Osteocyte (in vitro differentiated cells): ENCODE data around the gene EGLN2. TPM values are rescaled to one million over a fixed set of nuclear protein-coding genes. Genes with fewer than 3 reads are reported as not detected.

Experiments used
- DNase-seq: peaks from one replicate; pipeline ENCODE4 v3.0.0; 2021; ENCODE audit warnings: mixed read lengths; ENCODE audit not compliant: unreplicated experiment; ENCODE audit errors: extremely low spot score
- H3K27ac Mint-ChIP-seq: one replicate; pipeline ENCODE4 v1.8.0; 2021; ENCODE audit warnings: mild to moderate bottlenecking, mixed read lengths; ENCODE audit not compliant: unreplicated experiment
- H3K27me3 Mint-ChIP-seq: one replicate; pipeline ENCODE4 v1.8.0; 2021; ENCODE audit warnings: mixed read lengths; ENCODE audit not compliant: unreplicated experiment
- H3K36me3 Mint-ChIP-seq: one replicate; pipeline ENCODE4 v1.8.0; 2021; ENCODE audit warnings: mixed read lengths; ENCODE audit not compliant: unreplicated experiment
- H3K4me1 Mint-ChIP-seq: one replicate; pipeline ENCODE4 v1.8.0; 2021; ENCODE audit warnings: mixed read lengths; ENCODE audit not compliant: unreplicated experiment
- H3K4me3 Mint-ChIP-seq: one replicate; pipeline ENCODE4 v1.8.0; 2021; ENCODE audit warnings: mild to moderate bottlenecking, moderate library complexity, mixed read lengths; ENCODE audit not compliant: unreplicated experiment
- H3K9me3 Mint-ChIP-seq: one replicate; pipeline ENCODE4 v1.8.0; 2021; ENCODE audit warnings: mixed read lengths; ENCODE audit not compliant: unreplicated experiment
- CTCF ChIP-seq: fragments of 200-600 bp; sonication (generic); IDR thresholded peaks from 2 replicates; pipeline ENCODE4 v1.5.0; 2021; ENCODE audit warnings: antibody characterized with exemption, mild to moderate bottlenecking, moderate library complexity
- total RNA-seq: library from RNA; stranded (reverse); gene quantifications from 2 replicates; pipeline ENCODE4 v1.2.1, GENCODE V29; 2021

Gene EGLN2
- total RNA-seq, 1 donor from 2014 or later = 104 TPM

GRCh38 chr19:40776932-40777644 is 21.9 kb upstream of the EGLN2 start:
- DNase-seq = peak; percentile 93

GRCh38 chr19:40777645-40777936 is 21.4 kb upstream of the EGLN2 start:
- H3K27ac Mint-ChIP-seq = peak overlapping the region; percentile 99
- H3K4me3 Mint-ChIP-seq = peak overlapping the region; percentile 89
- no peak for TF ChIP-seq CTCF
- no peak for DNase-seq
- no peaks in the 10 kb centered on the region for H3K27me3 Mint-ChIP-seq
- H3K36me3 Mint-ChIP-seq = peaks cover 4% of the 10 kb centered on the region
- no peaks in the 10 kb centered on the region for H3K9me3 Mint-ChIP-seq
- H3K4me1 Mint-ChIP-seq = peaks cover 24% of the 10 kb centered on the region

More at GRCh38 chr19:40776932-40777644, 21.9 kb upstream of the EGLN2 start:
- Mint-ChIP-seq H3K4me3 (peak overlapping the region; percentile 89), H3K27ac (peak overlapping the region; percentile 99), H3K36me3 (peaks cover 2% of the 10 kb centered on the region), H3K27me3 (no peaks in the 10 kb centered on the region), H3K9me3 (no peaks in the 10 kb centered on the region), H3K4me1 (peaks cover 24% of the 10 kb centered on the region)
- TF ChIP-seq CTCF = no peak

GRCh38 chr19:40777937-40778705 is 20.9 kb upstream of the EGLN2 start, which contains the start of gene RAB4B:
RAB4B (plus strand) TSS chr19:40778247; CDS start chr19:40778376, 129 bp downstream.
- Mint-ChIP-seq H3K36me3 (peaks cover 4% of the 10 kb centered on the region), H3K4me3 (peak within 1 kb of the TSS; percentile 89), H3K9me3 (no peaks in the 10 kb centered on the region), H3K27ac (peak within 1 kb of the TSS; percentile 99), H3K4me1 (peaks cover 24% of the 10 kb centered on the region), H3K27me3 (no peaks in the 10 kb centered on the region)
- peak; percentile 100 for DNase-seq
- TF ChIP-seq CTCF = no peak

- no peak for DNase-seq
- no peak for TF ChIP-seq CTCF
- Mint-ChIP-seq H3K27ac (peak overlapping the region; percentile 99), H3K27me3 (no peaks in the 10 kb centered on the region), H3K4me1 (peaks cover 24% of the 10 kb centered on the region), H3K4me3 (peak overlapping the region; percentile 89), H3K36me3 (peaks cover 4% of the 10 kb centered on the region), H3K9me3 (no peaks in the 10 kb centered on the region)
Observed at GRCh38 chr19:40778706-40779284, 20.2 kb upstream of the EGLN2 start.

GRCh38 chr19:40780582-40780981 is 18.4 kb upstream of the EGLN2 start:
- H3K9me3 Mint-ChIP-seq = no peaks in the 10 kb centered on the region
- no peaks in the 10 kb centered on the region for H3K27me3 Mint-ChIP-seq
- H3K4me3 Mint-ChIP-seq = no peak overlapping the region
- peaks cover 4% of the 10 kb centered on the region for H3K36me3 Mint-ChIP-seq
- DNase-seq = no peak
- TF ChIP-seq CTCF = no peak
- no peak overlapping the region for H3K27ac Mint-ChIP-seq
- peaks cover 18% of the 10 kb centered on the region for H3K4me1 Mint-ChIP-seq
